Sigmoid colon (tissue), 7 donors: Measurements from ENCODE around the gene CTLA4. TPM values are rescaled to one million over a fixed set of nuclear protein-coding genes. Genes with fewer than 3 reads are reported as not detected.

Experiments used
- DNase-seq: peaks from one replicate; pipeline ENCODE4 v3.0.0-alpha.2; 2019
- H3K27ac ChIP-seq, 4 donors: fragments of 200-600 bp; sonication (generic); one replicate each; pipeline ENCODE4 v1.5.1; 2016 to 2019; ENCODE audit warnings: mild to moderate bottlenecking in 1 of 4
- H3K27me3 ChIP-seq, 3 donors: fragments of 200-600 bp; sonication (generic); one replicate each; pipeline ENCODE4 v1.5.1; 2019; ENCODE audit warnings: mild to moderate bottlenecking in 1 of 3
- H3K36me3 ChIP-seq, 4 donors: fragments of 200-600 bp; sonication (generic); one replicate each; pipeline ENCODE4 v1.5.1; 2016 to 2019
- H3K4me1 ChIP-seq, 4 donors: fragments of 200-600 bp; sonication (generic); one replicate each; pipeline ENCODE4 v1.5.1; 2017 to 2019
- H3K4me3 ChIP-seq, 4 donors: fragments of 200-600 bp; sonication (generic); one replicate each; pipeline ENCODE4 v1.5.1; 2017 to 2019; ENCODE audit warnings: mild to moderate bottlenecking in 2 of 4, moderate library complexity in 1 of 4
- H3K9me3 ChIP-seq, 4 donors: fragments of 200-600 bp in 3 of 4; sonication (generic) in 3 of 4; one replicate each; pipeline versions ENCODE4 v1.5.1 to v1.6.1; 2013 to 2019
- CTCF ChIP-seq, 4 experiments: fragments of 450-650 bp in 3 of 4; fragments of 200-600 bp in 1 of 4; IDR thresholded peaks; one replicate each; pipeline ENCODE4 v1.5.1; 2016 to 2019; ENCODE audit warnings: antibody characterized with exemption in 4 of 4, mild to moderate bottlenecking in 3 of 4, moderate library complexity in 2 of 4
- EP300 ChIP-seq, 4 donors: sonication (generic); formaldehyde crosslinking; IDR thresholded peaks; one replicate each; pipeline ENCODE4 v1.6.1; 2017; ENCODE audit warnings: antibody characterized with exemption in 4 of 4
- POLR2A ChIP-seq, 2 donors: fragments of 450-650 bp; IDR thresholded peaks; one replicate each; pipeline ENCODE4 v1.6.1; 2016; ENCODE audit warnings: antibody characterized with exemption in 2 of 2, mild to moderate bottlenecking in 2 of 2, moderate library complexity in 2 of 2
- POLR2AphosphoS5 ChIP-seq, 4 donors: sonication (generic); formaldehyde crosslinking; IDR thresholded peaks; one replicate each; pipeline ENCODE4 v1.6.1; 2017; ENCODE audit warnings: antibody characterized with exemption in 4 of 4
- WGBS, 2 donors: extraction: QIAGEN DNeasy Blood & Tissue Kit; methylation state at CpG; one replicate each; pipeline ENCODE4 v1.1.7; 2013; 5-methylcytosine and 5-hydroxymethylcytosine counted together
- intact Hi-C: fragments of 100-400 bp; cut with DNase I; formaldehyde crosslinking; loops from one replicate; pipeline ENCODE4 v1.15.1; 2023
- polyA plus RNA-seq, 3 donors: library from polyadenylated mRNA; stranded (reverse); fragments of 200-250 nt; gene quantifications; one replicate each; pipeline ENCODE4 v1.2.3, GENCODE V29; 2013
- total RNA-seq, 4 donors: library from RNA; depleted of rRNA; stranded (reverse); fragments of >200 nt; gene quantifications; one replicate each; pipeline ENCODE4 v1.1.0, GENCODE V29; 2016
- donor health status: healthy with polysubstance abuse.
- donor health status: Bipolar disorder and iron deficiency.
- donor health status: healthy.

CTLA4 gene
- total RNA-seq, result under 1 TPM in 1 of 4 donors, not detected in 3; 0.49 TPM
- polyA plus RNA-seq, result 1 to 10 TPM in 1 of 3 donors, not detected in 2; 9.0 TPM

GRCh38 chr2:203867561-203868200 lies at the start of gene CTLA4:
TSS of gene CTLA4 (plus strand) at chr2:203867771. CDS start at chr2:203867943, 172 bp downstream.
- Histone ChIP-seq H3K36me3 (no peaks in the 10 kb centered on the region), H3K27ac (no peak within 1 kb of the TSS), H3K4me1 (no peaks in the 10 kb centered on the region), H3K4me3 (no peak within 1 kb of the TSS), H3K27me3 (no peaks in the 10 kb centered on the region), H3K9me3 (peaks cover 0 to 3% (median under 1%) of the 10 kb centered on the region in 4 donors)
- intact Hi-C loops, result no loop called here
- no peak for TF ChIP-seq EP300 (IDR thresholded peaks at IDR 0.05)
- no peak for TF ChIP-seq CTCF (IDR thresholded peaks at IDR 0.05)
- no peak for TF ChIP-seq POLR2AphosphoS5 (IDR thresholded peaks at IDR 0.05)
- TF ChIP-seq POLR2A (IDR thresholded peaks at IDR 0.05), result no peak
- WGBS, 2 donors, result 50 to 75% methylated on average over 6 of the region's 6 CpGs
- DNase-seq, result no peak

GRCh38 chr2:203818656-203819055 lies 48.9 kb upstream of the CTLA4 start:
- no peak for DNase-seq
- H3K9me3 ChIP-seq, result no peaks in the 10 kb centered on the region
- intact Hi-C loops, result loop anchor here (5.0 to 10.0 kb wide), 3 partner anchors 86 to 331 kb away; no protein-coding TSS in a partner anchor
- WGBS, 2 donors, result 93 to 97% methylated on average over 2 of the region's 2 CpGs
- no peak for TF ChIP-seq CTCF (IDR thresholded peaks at IDR 0.05)
- TF ChIP-seq POLR2AphosphoS5 (IDR thresholded peaks at IDR 0.05), result no peak
- TF ChIP-seq POLR2A (IDR thresholded peaks at IDR 0.05), result no peak
- TF ChIP-seq EP300 (IDR thresholded peaks at IDR 0.05), result no peak
- H3K27ac ChIP-seq, result no peak overlapping the region
- H3K36me3 ChIP-seq, result no peaks in the 10 kb centered on the region
- no peaks in the 10 kb centered on the region for H3K27me3 ChIP-seq
- H3K4me3 ChIP-seq, result no peak overlapping the region
- peaks cover 0 to 12% (median 5%) of the 10 kb centered on the region in 4 donors for H3K4me1 ChIP-seq

GRCh38 chr2:203819434-203820133 lies 48.0 kb upstream of the CTLA4 start:
- TF ChIP-seq POLR2AphosphoS5 (IDR thresholded peaks at IDR 0.05), result no peak
- no peak for TF ChIP-seq CTCF (IDR thresholded peaks at IDR 0.05)
- TF ChIP-seq POLR2A (IDR thresholded peaks at IDR 0.05), result no peak
- intact Hi-C loops, result loop anchor here (5.0 to 10.0 kb wide), 3 partner anchors 85 to 332 kb away; no protein-coding TSS in a partner anchor
- Histone ChIP-seq H3K27ac (no peak overlapping the region), H3K4me3 (no peak overlapping the region), H3K27me3 (no peaks in the 10 kb centered on the region), H3K4me1 (peaks cover 0 to 11% (median 5%) of the 10 kb centered on the region in 4 donors), H3K36me3 (no peaks in the 10 kb centered on the region), H3K9me3 (no peaks in the 10 kb centered on the region)
- no peak for DNase-seq
- WGBS, 2 donors, result 75 to 83% methylated on average over 14 of the region's 14 CpGs

- WGBS, 2 donors, result 81 to 91% methylated on average over 2 of the region's 2 CpGs
- no peak for TF ChIP-seq POLR2AphosphoS5 (IDR thresholded peaks at IDR 0.05)
- no peak for TF ChIP-seq CTCF (IDR thresholded peaks at IDR 0.05)
- no peak for TF ChIP-seq EP300 (IDR thresholded peaks at IDR 0.05)
- no peak for TF ChIP-seq POLR2A (IDR thresholded peaks at IDR 0.05)
These were observed 46.6 kb upstream of the CTLA4 start for GRCh38 chr2:203820969-203821368.

More at GRCh38 chr2:203820969-203821368, 46.6 kb upstream of the CTLA4 start:
- no peak overlapping the region for H3K27ac ChIP-seq
- intact Hi-C loops, result no loop called here
- no peaks in the 10 kb centered on the region for H3K4me1 ChIP-seq
- no peaks in the 10 kb centered on the region for H3K27me3 ChIP-seq
- DNase-seq, result no peak
- no peaks in the 10 kb centered on the region for H3K9me3 ChIP-seq
- no peaks in the 10 kb centered on the region for H3K36me3 ChIP-seq
- H3K4me3 ChIP-seq, result no peak overlapping the region
